Upper lobe of left lung (tissue), 4 donors: ENCODE results near the gene RBM42.

Source experiments
- EP300 ChIP-seq, 4 donors: sonication (generic); formaldehyde crosslinking; IDR thresholded peaks; one replicate each; pipeline ENCODE4 v1.5.1; 2017; ENCODE audit warnings: antibody characterized with exemption in 4 of 4, control low read depth in 2 of 4
- POLR2A ChIP-seq, 4 donors: fragments of 450-650 bp; IDR thresholded peaks; one replicate each; pipeline ENCODE4 v1.5.1; 2016 to 2017; ENCODE audit warnings: antibody characterized with exemption in 4 of 4, mild to moderate bottlenecking in 2 of 4
- POLR2AphosphoS5 ChIP-seq, 2 donors: sonication (generic); formaldehyde crosslinking; IDR thresholded peaks; one replicate each; pipeline ENCODE4 v1.5.1; 2017; ENCODE audit warnings: antibody characterized with exemption in 2 of 2
- TF ChIP-seq, protein P1 (sequence below), 6 experiments: fragments of 450-650 bp in 4 of 6; fragments of 200-600 bp in 2 of 6; sonication (generic) in 2 of 6; IDR thresholded peaks; one replicate each; pipeline ENCODE4 v1.5.1; 2016 to 2019; ENCODE audit warnings: antibody characterized with exemption in 6 of 6

DNA sequence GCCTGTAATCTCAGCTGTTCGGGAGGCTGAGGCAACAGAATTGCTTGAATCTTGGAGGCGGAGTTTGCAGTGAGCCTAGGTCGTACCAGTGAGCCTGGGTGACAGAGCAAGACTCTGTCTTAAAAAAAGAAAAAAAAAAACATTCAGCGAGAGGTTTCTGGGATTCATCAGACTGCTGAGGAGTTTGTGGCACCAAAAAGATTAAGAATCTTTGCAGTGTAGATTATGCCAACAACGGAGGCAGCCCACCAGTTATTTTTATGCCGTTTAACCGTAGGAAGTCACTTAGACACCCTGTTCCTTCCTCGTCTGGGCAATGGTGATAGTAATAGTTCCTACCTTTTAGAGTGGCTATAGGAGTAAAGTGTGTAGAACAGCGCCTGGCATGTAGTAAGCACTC is 21.7 kb downstream of the RBM42 start:
- TF ChIP-seq, protein P1, sequence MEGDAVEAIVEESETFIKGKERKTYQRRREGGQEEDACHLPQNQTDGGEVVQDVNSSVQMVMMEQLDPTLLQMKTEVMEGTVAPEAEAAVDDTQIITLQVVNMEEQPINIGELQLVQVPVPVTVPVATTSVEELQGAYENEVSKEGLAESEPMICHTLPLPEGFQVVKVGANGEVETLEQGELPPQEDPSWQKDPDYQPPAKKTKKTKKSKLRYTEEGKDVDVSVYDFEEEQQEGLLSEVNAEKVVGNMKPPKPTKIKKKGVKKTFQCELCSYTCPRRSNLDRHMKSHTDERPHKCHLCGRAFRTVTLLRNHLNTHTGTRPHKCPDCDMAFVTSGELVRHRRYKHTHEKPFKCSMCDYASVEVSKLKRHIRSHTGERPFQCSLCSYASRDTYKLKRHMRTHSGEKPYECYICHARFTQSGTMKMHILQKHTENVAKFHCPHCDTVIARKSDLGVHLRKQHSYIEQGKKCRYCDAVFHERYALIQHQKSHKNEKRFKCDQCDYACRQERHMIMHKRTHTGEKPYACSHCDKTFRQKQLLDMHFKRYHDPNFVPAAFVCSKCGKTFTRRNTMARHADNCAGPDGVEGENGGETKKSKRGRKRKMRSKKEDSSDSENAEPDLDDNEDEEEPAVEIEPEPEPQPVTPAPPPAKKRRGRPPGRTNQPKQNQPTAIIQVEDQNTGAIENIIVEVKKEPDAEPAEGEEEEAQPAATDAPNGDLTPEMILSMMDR (IDR thresholded peaks at IDR 0.05): no peak
- no peak for TF ChIP-seq POLR2A (IDR thresholded peaks at IDR 0.05)
- no peak for TF ChIP-seq POLR2AphosphoS5 (IDR thresholded peaks at IDR 0.05)
- TF ChIP-seq EP300 (IDR thresholded peaks at IDR 0.05): no peak
